AG04450 (cell line): Measurements from ENCODE around the gene NUDT22. TPM values are rescaled to one million over a fixed set of nuclear protein-coding genes. Genes with fewer than 3 reads are reported as not detected.

ENCODE experiments used
- CTCF ChIA-PET: fragments of 300-600, 350-600 bp; formaldehyde crosslinking; extraction: SDS; loops from one replicate; lab custom pipeline; 2022; ENCODE audit warnings: antibody characterized with exemption, inconsistent platforms; lab: Charles Lee
- POLR2A ChIA-PET: fragments of 350-600 bp; formaldehyde crosslinking; extraction: SDS; loops from one replicate; lab custom pipeline; 2021; ENCODE audit warnings: antibody characterized with exemption, inconsistent platforms; lab: Yijun Ruan, JAX
- DNase-seq: peaks from one replicate; pipeline ENCODE4 v3.0.0-alpha.2; 2011; ENCODE audit warnings: low read depth, low spot score
- H3K27ac ChIP-seq: one replicate; pipeline ENCODE4 v1.5.1; 2012; ENCODE audit warnings: low read depth, low read length, control low read depth
- H3K27me3 ChIP-seq: one replicate; pipeline ENCODE4 v1.6.0; 2012; ENCODE audit warnings: low read length; ENCODE audit not compliant: control insufficient read depth, insufficient read depth
- H3K4me3 ChIP-seq: 2 replicates; pipeline ENCODE4 v1.5.1; 2011; ENCODE audit warnings: mild to moderate bottlenecking, low read depth, low read length, control low read depth
- H3K9me3 ChIP-seq: 2 replicates; pipeline ENCODE4 v1.5.1; 2012; ENCODE audit warnings: low read length; ENCODE audit not compliant: control insufficient read depth, insufficient read depth
- CTCF ChIP-seq: IDR thresholded peaks from 2 replicates; pipeline ENCODE4 v1.5.1; 2011; ENCODE audit warnings: low read depth, low read length, control low read depth, inconsistent platforms
- polyA plus RNA-seq: library from polyadenylated mRNA; depleted of rRNA; stranded (reverse); fragments of >200 nt; gene quantifications from 2 replicates; pipeline ENCODE4 v1.2.3, GENCODE V29; 2011

The NUDT22 gene
- polyA plus RNA-seq, 1 experiment = 18.8 TPM

DNA sequence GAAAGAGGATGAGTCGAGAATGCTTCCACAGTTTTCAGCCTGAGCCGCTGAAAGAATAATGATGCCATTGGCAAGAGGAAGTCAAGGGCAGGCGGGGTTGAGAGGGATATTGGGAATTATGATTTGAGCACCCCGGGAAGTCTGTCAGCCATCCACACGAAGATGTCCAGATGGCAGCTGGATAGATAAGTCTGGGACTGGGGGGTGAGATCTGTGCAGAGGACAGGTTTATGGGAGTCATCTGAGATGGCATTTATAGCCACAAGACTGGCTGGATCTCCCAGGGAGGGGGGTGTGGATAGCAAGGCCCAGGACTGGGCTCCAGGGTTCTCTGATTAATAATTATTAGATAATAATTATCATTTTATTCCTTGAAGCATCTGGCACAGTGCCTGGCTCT, 45.2 kb upstream of the NUDT22 start:
- Histone ChIP-seq H3K27ac (no peak overlapping the region), H3K27me3 (no peaks in the 10 kb centered on the region), H3K4me3 (peak overlapping the region; percentile 1), H3K9me3 (no peaks in the 10 kb centered on the region; the same call in 1 of the 2 replicates)
- ChIA-PET POLR2A (interaction anchor here (0.6 to 1.4 kb wide), 4 partner anchors 10 to 136 kb away, joined by 3 to 7 read pairs (median 6); partner anchors contain the start of genes PRDX5 and TRMT112), CTCF (interaction anchor here (1.2 to 2.1 kb wide), 2 partner anchors 28 to 124 kb away, joined by 7 to 8 read pairs; no protein-coding TSS in a partner anchor)
- TF ChIP-seq CTCF = no peak
- no peak for DNase-seq

DNA sequence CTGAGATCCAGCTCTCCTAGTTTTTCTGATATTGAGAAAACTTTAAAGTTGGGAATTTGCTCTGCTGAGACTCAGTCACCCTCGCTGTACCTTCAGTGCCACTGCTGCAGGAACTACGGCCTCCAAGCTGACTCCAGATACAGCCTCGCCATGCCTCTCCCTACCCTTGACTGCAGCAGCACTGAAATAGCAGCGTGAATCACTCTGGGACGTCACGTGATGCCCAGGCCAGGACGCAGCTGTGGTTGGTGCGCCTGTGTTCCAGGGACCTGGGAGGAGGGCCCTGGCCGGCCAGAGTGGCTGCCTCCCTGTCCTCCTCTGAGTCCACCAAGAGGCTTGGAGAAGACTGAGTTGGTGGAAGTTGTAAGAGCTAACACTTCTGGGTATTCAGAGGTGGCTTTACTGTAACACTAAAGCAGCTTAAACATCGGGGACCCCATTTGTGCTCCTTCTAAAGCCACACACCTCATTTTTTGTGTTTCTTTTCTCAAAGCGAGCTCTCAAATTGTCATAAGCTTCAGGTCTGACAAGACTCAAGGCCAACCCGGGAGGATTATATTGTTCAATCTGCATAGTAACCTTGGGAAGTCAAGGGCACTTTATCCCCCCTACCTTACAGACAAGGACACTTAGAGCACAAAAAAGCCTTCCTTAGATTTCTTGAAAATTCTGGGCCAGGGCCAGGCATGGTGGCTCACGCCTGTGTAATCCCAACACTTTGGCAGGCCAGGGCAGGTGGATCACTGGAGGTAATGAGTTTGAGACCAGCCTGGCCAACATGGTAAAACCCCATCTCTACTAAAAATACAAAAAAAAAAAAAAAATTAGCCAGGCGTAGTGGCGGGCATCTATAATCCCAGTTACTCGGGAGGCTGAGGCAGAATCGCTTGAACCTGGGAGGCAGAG, 44.3 kb upstream of the NUDT22 start:
- Histone ChIP-seq H3K9me3 (no peaks in the 10 kb centered on the region; the same call in 1 of the 2 replicates), H3K27me3 (no peaks in the 10 kb centered on the region), H3K27ac (peak overlapping the region; percentile 40), H3K4me3 (peak overlapping the region; percentile 40)
- peak; percentile 71 for DNase-seq
- POLR2A ChIA-PET = interaction anchor here (0.6 to 1.4 kb wide), 4 partner anchors 77 to 427 kb away, joined by 3 to 7 read pairs (median 4); partner anchors contain the start of genes PRDX5 and TRMT112
- TF ChIP-seq CTCF = no peak
- CTCF ChIA-PET = interaction anchor here (1.2 to 2.1 kb wide), 2 partner anchors 29 to 123 kb away, joined by 7 to 8 read pairs; no protein-coding TSS in a partner anchor

DNA sequence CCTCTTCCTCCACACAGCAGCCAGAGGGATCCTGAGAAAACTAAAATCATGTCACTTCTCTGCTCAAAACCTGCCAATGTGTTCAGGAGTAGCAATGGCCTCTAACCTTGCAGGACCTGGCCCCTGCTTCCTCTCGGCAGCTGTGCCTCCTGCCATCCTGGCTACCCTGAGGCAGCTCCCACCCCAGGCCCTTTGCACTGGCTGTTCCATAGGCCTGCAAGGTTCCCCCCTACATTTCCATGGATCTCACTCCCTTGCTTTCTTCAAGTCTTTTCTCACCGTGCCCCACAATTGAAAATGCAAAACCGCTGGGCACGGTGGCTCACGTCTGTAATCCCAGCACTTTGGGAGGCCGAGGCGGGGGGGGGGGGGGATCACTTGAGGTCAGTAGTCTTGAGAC, 42.2 kb upstream of the NUDT22 start:
- Histone ChIP-seq H3K9me3 (no peaks in the 10 kb centered on the region; the same call in 1 of the 2 replicates), H3K27ac (peak overlapping the region; percentile 31), H3K27me3 (no peaks in the 10 kb centered on the region), H3K4me3 (no peak overlapping the region)
- POLR2A ChIA-PET = interaction anchor here (0.6 to 1.2 kb wide), 3 partner anchors 14 to 20 kb away, joined by 3 to 8 read pairs (median 6); no protein-coding TSS in a partner anchor
- TF ChIP-seq CTCF = no peak
- DNase-seq = no peak
- CTCF ChIA-PET = interaction anchor here (0.7 to 1.2 kb wide), 3 partner anchors 21 to 38 kb away, joined by 3 to 7 read pairs (median 3); no protein-coding TSS in a partner anchor

DNA sequence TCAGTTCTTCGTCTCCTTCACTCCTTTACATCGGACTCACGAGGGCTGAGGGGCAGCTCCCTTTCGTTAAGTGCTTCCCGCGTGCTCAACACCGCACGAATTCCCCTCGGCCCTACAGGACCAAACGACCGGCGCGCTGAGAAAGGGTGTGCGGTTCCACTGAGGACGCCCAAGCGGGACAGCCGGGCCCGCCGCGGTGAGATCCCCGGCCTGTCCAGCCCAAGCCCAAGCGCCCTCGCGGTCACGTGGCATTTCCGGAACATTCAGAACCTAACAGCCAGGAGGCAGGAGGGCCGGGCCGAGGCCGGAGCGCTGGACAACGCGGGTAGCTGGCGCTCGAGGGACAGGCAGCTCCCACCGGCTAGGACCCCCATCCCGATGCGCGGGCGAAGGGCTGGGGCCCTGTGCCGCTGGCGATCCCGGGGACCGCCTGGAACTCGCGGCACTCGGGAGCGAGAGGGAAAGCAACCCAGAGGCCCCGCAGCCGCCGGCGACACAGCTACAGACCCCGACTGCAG, 40.8 kb upstream of the NUDT22 start:
- POLR2A ChIA-PET = interaction anchor here (0.5 to 2.5 kb wide), 21 partner anchors 11 to 347 kb away, joined by 3 to 27 read pairs (median 4); partner anchors contain the start of genes ESRRA, FERMT3, FKBP2 and MACROD1
- TF ChIP-seq CTCF = peak; percentile 51
- Histone ChIP-seq H3K27me3 (no peaks in the 10 kb centered on the region), H3K9me3 (no peaks in the 10 kb centered on the region; the same call in 1 of the 2 replicates), H3K27ac (peak overlapping the region; percentile 96), H3K4me3 (peak overlapping the region; percentile 75)
- CTCF ChIA-PET = interaction anchor here (0.5 to 1.5 kb wide), 10 partner anchors 10 to 408 kb away, joined by 3 to 7 read pairs (median 4); no protein-coding TSS in a partner anchor
- DNase-seq = no peak
